A549 (cell line): ENCODE results near the gene GRID2. TPM values are rescaled to one million over a fixed set of nuclear protein-coding genes. Genes with fewer than 3 reads are reported as not detected.

ENCODE experiments used
- ATAC-seq, 2 experiments: fragments of 200-7000 bp in 1 of 2; fragments of >200 bp in 1 of 2; cut with Nextera tagmentation in 1 of 2; cut with Tn5 transposase in 1 of 2; 3 replicates each; pipeline versions ENCODE4 v1.8.0 to v1.9.1; 2018 to 2020; ENCODE audit warnings: mild to moderate bottlenecking in 1 of 2, moderate library complexity in 1 of 2
- CTCF ChIA-PET: fragments of 300-600 bp; sonication (Branson Sonifier 250); formaldehyde crosslinking; extraction: SDS; loops from one replicate; lab custom pipeline; 2021; ENCODE audit warnings: antibody characterized with exemption, inconsistent platforms; lab: Yijun Ruan, JAX
- POLR2A ChIA-PET: fragments of 350-600 bp; formaldehyde crosslinking; extraction: SDS; loops from one replicate; lab custom pipeline; 2021; ENCODE audit warnings: antibody characterized with exemption, inconsistent platforms; lab: Yijun Ruan, JAX
- DNase-seq, 2 experiments: peaks; one replicate each; pipeline versions ENCODE4 v3.0.0 to v3.0.0-alpha.2; 2011 to 2016; ENCODE audit warnings: low read depth in 1 of 2, low spot score in 1 of 2
- FAIRE-seq: peaks from 2 replicates; lab custom pipeline; 2011; peaks lifted over from hg19 to GRCh38; lab: Jason Lieb, UNC
- H3K27ac ChIP-seq, 2 experiments: fragments of >200 bp; sonication (Bioruptor Twin); formaldehyde crosslinking; 3 replicates each; pipeline ENCODE4 v1.5.1; 2016 to 2017
- H3K4me1 ChIP-seq: fragments of >200 bp; sonication (Bioruptor Twin); formaldehyde crosslinking; 3 replicates; pipeline ENCODE4 v1.6.1; 2016
- H3K4me2 ChIP-seq: fragments of >200 bp; sonication (Bioruptor Twin); formaldehyde crosslinking; 3 replicates; pipeline ENCODE4 v1.6.1; 2016
- H3K4me3 ChIP-seq: fragments of >200 bp; sonication (Bioruptor Twin); formaldehyde crosslinking; 3 replicates; pipeline ENCODE4 v1.5.1; 2016
- H3K9me3 ChIP-seq: fragments of >200 bp; sonication (Bioruptor Twin); formaldehyde crosslinking; 3 replicates; pipeline ENCODE4 v1.6.1; 2016
- BCL3 ChIP-seq: fragments of >200 bp; sonication (Bioruptor Twin); formaldehyde crosslinking; IDR thresholded peaks from 3 replicates; pipeline ENCODE4 v1.6.1; 2016
- CBX2 ChIP-seq: fragments of 200-600 bp; sonication (generic); IDR thresholded peaks from 2 replicates; pipeline ENCODE4 v1.6.1; 2016; ENCODE audit warnings: low read depth, mild to moderate bottlenecking, borderline replicate concordance
- CBX8 ChIP-seq: fragments of 200-600 bp; sonication (generic); IDR thresholded peaks from 2 replicates; pipeline ENCODE4 v1.6.1; 2016
- CEBPB ChIP-seq, 2 experiments: fragments of >200 bp in 1 of 2; sonication (Bioruptor Twin) in 1 of 2; formaldehyde crosslinking in 1 of 2; IDR thresholded peaks; 2 replicates each; pipeline ENCODE4 v1.6.1; 2012 to 2016
- EHMT2 ChIP-seq: fragments of 200-600 bp; sonication (generic); IDR thresholded peaks from 2 replicates; pipeline ENCODE4 v1.6.1; 2016; ENCODE audit warnings: antibody characterized with exemption, low read depth, mild to moderate bottlenecking, moderate library complexity
- ELK1 ChIP-seq: fragments of 150-350 bp; IDR thresholded peaks from 2 replicates; pipeline ENCODE4 v1.6.1; 2014; ENCODE audit warnings: low read depth, mild to moderate bottlenecking, low read length
- EP300 ChIP-seq, 2 experiments: fragments of >200 bp; sonication (Bioruptor Twin); formaldehyde crosslinking; IDR thresholded peaks; 2 replicates in 1 of 2; 3 replicates in 1 of 2; pipeline ENCODE4 v1.6.1; 2016 to 2017
- ESRRA ChIP-seq: fragments of 150-350 bp; IDR thresholded peaks from 2 replicates; pipeline ENCODE4 v1.6.1; 2014; ENCODE audit warnings: mild to moderate bottlenecking, low read length, borderline replicate concordance
- FOSL2 ChIP-seq, 2 experiments: fragments of 450-650 bp in 1 of 2; fragments of >200 bp in 1 of 2; sonication (Bioruptor Twin) in 1 of 2; formaldehyde crosslinking; IDR thresholded peaks; 2 replicates each; pipeline versions ENCODE4 v1.5.0 to v1.6.1; 2016 to 2020; ENCODE audit warnings: mild to moderate bottlenecking in 1 of 2, moderate library complexity in 1 of 2
- HDAC2 ChIP-seq: fragments of 200-600 bp; sonication (generic); IDR thresholded peaks from 2 replicates; pipeline ENCODE4 v1.6.1; 2016
- HES2 ChIP-seq: fragments of >200 bp; sonication (Bioruptor Twin); formaldehyde crosslinking; IDR thresholded peaks from 2 replicates; pipeline ENCODE4 v1.6.1; 2016
- HMGXB4 ChIP-seq: fragments of 250-450 bp; sonication (Bioruptor Pico); IDR thresholded peaks from 2 replicates; pipeline ENCODE4 v1.5.0; 2021; ENCODE audit warnings: mild to moderate bottlenecking, moderate library complexity, borderline replicate concordance
- HOXA7 ChIP-seq: fragments of 250-450 bp; sonication (Bioruptor Pico); IDR thresholded peaks from 2 replicates; pipeline ENCODE4 v1.5.0; 2020; ENCODE audit warnings: mild to moderate bottlenecking, moderate library complexity
- HOXB5 ChIP-seq: fragments of 250-450 bp; sonication (Bioruptor Pico); IDR thresholded peaks from 2 replicates; pipeline ENCODE4 v1.5.0; 2020; ENCODE audit warnings: mild to moderate bottlenecking, moderate library complexity
- KDM5A ChIP-seq: fragments of 200-600 bp; sonication (generic); IDR thresholded peaks from 2 replicates; pipeline ENCODE4 v1.6.1; 2016; ENCODE audit warnings: antibody characterized with exemption, mild to moderate bottlenecking
- MAZ ChIP-seq: fragments of 150-350 bp; IDR thresholded peaks from 2 replicates; pipeline ENCODE4 v1.6.1; 2014; ENCODE audit warnings: antibody characterized with exemption, low read depth, low read length, borderline replicate concordance
- NR3C1 ChIP-seq: fragments of >200 bp; sonication (Bioruptor Twin); formaldehyde crosslinking; IDR thresholded peaks from 3 replicates; pipeline ENCODE4 v1.6.1; 2017
- PBX3 ChIP-seq: IDR thresholded peaks from 2 replicates; pipeline ENCODE4 v1.6.1; 2012
- POLR2A ChIP-seq: IDR thresholded peaks from 2 replicates; pipeline ENCODE4 v1.6.1; 2012; ENCODE audit warnings: mild to moderate bottlenecking, low read length
- POLR2AphosphoS2 ChIP-seq: conservative IDR thresholded peaks from 2 replicates; pipeline ENCODE4 v1.6.1; 2012; ENCODE audit warnings: low read length, improper control_type of control experiment, inconsistent platforms
- RARB ChIP-seq: fragments of 250-450 bp; sonication (Bioruptor Pico); IDR thresholded peaks from 2 replicates; pipeline ENCODE4 v1.8.0; 2021; ENCODE audit warnings: mild to moderate bottlenecking, moderate library complexity
- RCOR1 ChIP-seq: fragments of 150-350 bp; IDR thresholded peaks from 2 replicates; pipeline ENCODE4 v1.6.1; 2014; ENCODE audit warnings: antibody characterized with exemption, low read length, low read depth
- SMC3 ChIP-seq: fragments of >200 bp; sonication (Bioruptor Twin); formaldehyde crosslinking; IDR thresholded peaks from 3 replicates; pipeline ENCODE4 v1.6.1; 2018; ENCODE audit warnings: inconsistent platforms
- TP53 ChIP-seq: fragments of 250-450 bp; sonication (Bioruptor Pico); IDR thresholded peaks from 2 replicates; pipeline ENCODE4 v1.5.0; 2021; ENCODE audit warnings: mild to moderate bottlenecking, moderate library complexity
- USF2 ChIP-seq: fragments of 450-650 bp; IDR thresholded peaks from 2 replicates; pipeline ENCODE4 v1.6.1; 2014; ENCODE audit warnings: antibody characterized with exemption
- ZC3H11A ChIP-seq: fragments of 450-650 bp; IDR thresholded peaks from 2 replicates; pipeline ENCODE4 v1.6.1; 2014; ENCODE audit warnings: antibody characterized with exemption, mild to moderate bottlenecking
- ZFP36 ChIP-seq: fragments of 450-650 bp; IDR thresholded peaks from 2 replicates; pipeline ENCODE4 v1.6.1; 2014; ENCODE audit warnings: borderline replicate concordance; ENCODE audit not compliant: partially characterized antibody
- WGBS: methylation state at CpG from one replicate; pipeline ENCODE4 v1.1.6; 2017; ENCODE audit errors: missing lambda C conversion rate; 5-methylcytosine and 5-hydroxymethylcytosine counted together
- polyA plus RNA-seq, 4 experiments: library from polyadenylated mRNA; depleted of rRNA in 3 of 4; stranded (reverse); fragments of >200 nt; fragmentation: RNase III in 1 of 4; extraction: RNeasy Plus Mini Kit Qiagen cat#74134 plus additional on column Dnase treatment in 1 of 4; gene quantifications; 2 replicates in 3 of 4; 3 replicates in 1 of 4; pipeline ENCODE4 v1.2.3, GENCODE V29; 2011 to 2017

Gene GRID2
- polyA plus RNA-seq, 2 of the 4 experiments (the other 2 are of a cell fraction) = not detected

GRCh38 chr4:92328095-92328494 is 24.3 kb downstream of the GRID2 start:
- POLR2A ChIA-PET = no interaction called here
- FAIRE-seq = no peak
- TF ChIP-seq ZFP36 = no peak
- no peak for TF ChIP-seq FOSL2 (IDR thresholded peaks at IDR 0.05)
- no peak for TF ChIP-seq FOSL2 (CRISPR knock-in tag; IDR thresholded peaks at IDR 0.05)
- no peak for TF ChIP-seq HES2
- no peak for TF ChIP-seq PBX3
- no peak for TF ChIP-seq MAZ
- no peak for TF ChIP-seq HMGXB4 (CRISPR knock-in tag)
- no peak for TF ChIP-seq HDAC2
- no peak for TF ChIP-seq POLR2AphosphoS2
- no peak for TF ChIP-seq RCOR1
- TF ChIP-seq BCL3 = no peak
- no peak for TF ChIP-seq EHMT2
- TF ChIP-seq CEBPB (IDR thresholded peaks at IDR 0.05) = no peak
- no peak for TF ChIP-seq POLR2A
- TF ChIP-seq TP53 = no peak
- TF ChIP-seq ZC3H11A = no peak
- no peak for TF ChIP-seq CBX2
- no peak for TF ChIP-seq SMC3
- no peak for TF ChIP-seq CBX8
- TF ChIP-seq ESRRA = no peak
- no peak for TF ChIP-seq HOXB5 (CRISPR knock-in tag)
- TF ChIP-seq, all 56 proteins: peak for 0
- WGBS = 17% methylated on average over 2 of the region's 2 CpGs
- no peak for DNase-seq
- H3K9me3 ChIP-seq = no peaks in the 10 kb centered on the region
- H3K4me2 ChIP-seq = no peak overlapping the region
- no peak overlapping the region for H3K4me3 ChIP-seq
- CTCF ChIA-PET = no interaction called here
- no peak for ATAC-seq
- H3K27ac ChIP-seq = no peak overlapping the region
- H3K4me1 ChIP-seq = no peaks in the 10 kb centered on the region

GRCh38 chr4:92333016-92333415 is 29.2 kb downstream of the GRID2 start:
- FAIRE-seq = no peak
- H3K4me1 ChIP-seq = no peaks in the 10 kb centered on the region
- H3K9me3 ChIP-seq = no peaks in the 10 kb centered on the region
- ChIA-PET CTCF (no interaction called here), POLR2A (no interaction called here)
- no peak overlapping the region for H3K4me3 ChIP-seq
- H3K27ac ChIP-seq = no peak overlapping the region
- no peak for ATAC-seq
- no peak for DNase-seq
- 0% methylated on average over 1 of the region's 2 CpGs for WGBS
- H3K4me2 ChIP-seq = no peak overlapping the region
- TF ChIP-seq ZFP36 = no peak
- no peak for TF ChIP-seq EP300 (IDR thresholded peaks at IDR 0.05)
- no peak for TF ChIP-seq USF2
- no peak for TF ChIP-seq RARB (CRISPR knock-in tag)
- no peak for TF ChIP-seq POLR2A
- no peak for TF ChIP-seq CBX8
- no peak for TF ChIP-seq HOXA7 (CRISPR knock-in tag)
- no peak for TF ChIP-seq ESRRA
- TF ChIP-seq HMGXB4 (CRISPR knock-in tag) = no peak
- TF ChIP-seq ZC3H11A = no peak
- TF ChIP-seq ELK1 = no peak
- TF ChIP-seq POLR2AphosphoS2 = no peak
- TF ChIP-seq KDM5A = no peak
- TF ChIP-seq TP53 = no peak
- TF ChIP-seq CBX2 = no peak
- no peak for TF ChIP-seq BCL3
- TF ChIP-seq NR3C1 = no peak
